Ovary (tissue), 9 donors: ENCODE results near the gene NEDD9. TPM values are rescaled to one million over a fixed set of nuclear protein-coding genes. Genes with fewer than 3 reads are reported as not detected.

Experiments
- DNase-seq, 5 donors: peaks; one replicate each; pipeline ENCODE4 v3.0.0-alpha.2; 2019 to 2020
- H3K27ac ChIP-seq, 2 donors: fragments of 200-600 bp; one replicate each; pipeline versions ENCODE4 v1.5.1 to v1.8.0; 2019 to 2022
- H3K27me3 ChIP-seq: fragments of 200-600 bp; one replicate; pipeline ENCODE4 v1.8.0; 2022
- H3K36me3 ChIP-seq: fragments of 200-600 bp; sonication (generic); one replicate; pipeline ENCODE4 v1.5.1; 2019
- H3K4me1 ChIP-seq: one replicate; pipeline ENCODE4 v1.8.1; 2013; ENCODE audit warnings: mild to moderate bottlenecking, moderate library complexity; ENCODE audit not compliant: insufficient read depth
- H3K4me3 ChIP-seq: fragments of 200-600 bp; sonication (generic); one replicate; pipeline ENCODE4 v1.5.1; 2017
- H3K9me3 ChIP-seq, 2 donors: fragments of 200-600 bp in 1 of 2; sonication (generic) in 1 of 2; one replicate each; pipeline versions ENCODE4 v1.5.1 to v1.8.1; 2013 to 2019; ENCODE audit warnings: mild to moderate bottlenecking in 1 of 2, moderate library complexity in 1 of 2
- EP300 ChIP-seq: sonication (generic); formaldehyde crosslinking; IDR thresholded peaks from one replicate; pipeline ENCODE4 v1.6.1; 2017; ENCODE audit warnings: antibody characterized with exemption
- POLR2A ChIP-seq: fragments of 450-650 bp; IDR thresholded peaks from one replicate; pipeline ENCODE4 v1.6.1; 2017; ENCODE audit warnings: antibody characterized with exemption, mild to moderate bottlenecking, moderate library complexity
- WGBS, 3 donors: extraction: QIAGEN DNeasy Blood & Tissue Kit in 1 of 3; methylation state at CpG; one replicate each; pipeline versions ENCODE4 v1.1.5 to v1.1.7; 2013 to 2017; 5-methylcytosine and 5-hydroxymethylcytosine counted together
- intact Hi-C, 4 donors: fragments of 100-400 bp; cut with DNase I; formaldehyde crosslinking; loops; one replicate each; pipeline versions ENCODE4 v1.11.0 to v1.15.1; 2022 to 2023
- polyA plus RNA-seq, 2 donors: library from polyadenylated mRNA; stranded (reverse); fragments of 200-250 nt in 1 of 2; fragments of 350-450 nt in 1 of 2; fragmentation: Illumina TruSeq in 1 of 2; extraction: RNeasy Lipid Tissue Mini Kit (QIAGEN cat#74804) in 1 of 2; gene quantifications; one replicate each; pipeline ENCODE4 v1.2.3, GENCODE V29; 2013 to 2014
- total RNA-seq, 7 donors: library from RNA; depleted of rRNA in 2 of 7; stranded (reverse); fragments of >200 nt in 2 of 7; fragmentation: NEBNext Ultra II Directional in 3 of 7; extraction: Animal tissue kit (Norgen Biotek cat#: 25700) in 3 of 7; gene quantifications; one replicate each; pipeline versions ENCODE4 v1.1.0 to v1.2.4, GENCODE V29; 2016 to 2023
- TF ChIP-seq, protein P1 (sequence below), 3 donors: fragments of 450-650 bp in 2 of 3; fragments of 200-600 bp in 1 of 3; IDR thresholded peaks; one replicate each; pipeline versions ENCODE4 v1.5.1 to v1.8.0; 2016 to 2022; ENCODE audit warnings: antibody characterized with exemption in 3 of 3, mild to moderate bottlenecking in 1 of 3
- donor health status: DM: no; HTN: no; CAD: no; lungs with moderate emphysema.
- donor health status: DM: no; HTN: no; CAD: no.
- donor health status: Bipolar disorder and iron deficiency.
- donor health status: DM: yes; HTN: yes; CAD: no.
- donor health status: DM: no; HTN: no; CAD: no.
- donor health status: DM: yes; HTN: yes; CAD: no.

The NEDD9 gene
- total and polyA plus RNA-seq, 9 donors = 5.0 to 49.4 (median 13.7) TPM

DNA sequence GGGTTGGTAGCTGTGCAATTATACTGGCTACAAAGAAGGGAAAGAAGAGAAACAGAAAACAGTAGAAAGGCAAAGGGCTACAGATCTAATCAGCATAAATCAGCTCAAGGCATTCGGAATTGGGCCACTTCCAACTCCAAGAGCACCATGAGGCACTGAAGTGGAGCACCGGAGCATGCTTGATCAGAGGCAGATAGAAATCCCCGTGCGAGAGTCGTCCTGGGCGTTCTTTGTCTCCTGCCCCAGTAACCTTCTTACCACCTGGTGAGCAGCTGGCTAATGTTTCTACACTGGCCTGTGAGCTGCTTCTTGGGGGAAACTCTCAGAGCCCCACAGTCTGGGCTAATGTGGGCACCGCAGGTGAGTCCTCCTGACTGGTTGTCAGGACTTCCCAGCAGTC is 16.7 kb downstream of the NEDD9 start:
- H3K36me3 ChIP-seq = no peaks in the 10 kb centered on the region
- H3K9me3 ChIP-seq = no peaks in the 10 kb centered on the region
- no peaks in the 10 kb centered on the region for H3K27me3 ChIP-seq
- no peak overlapping the region for H3K4me3 ChIP-seq
- intact Hi-C loops = no loop called here
- TF ChIP-seq EP300 (no peak), POLR2A (no peak)
- TF ChIP-seq, protein P1, sequence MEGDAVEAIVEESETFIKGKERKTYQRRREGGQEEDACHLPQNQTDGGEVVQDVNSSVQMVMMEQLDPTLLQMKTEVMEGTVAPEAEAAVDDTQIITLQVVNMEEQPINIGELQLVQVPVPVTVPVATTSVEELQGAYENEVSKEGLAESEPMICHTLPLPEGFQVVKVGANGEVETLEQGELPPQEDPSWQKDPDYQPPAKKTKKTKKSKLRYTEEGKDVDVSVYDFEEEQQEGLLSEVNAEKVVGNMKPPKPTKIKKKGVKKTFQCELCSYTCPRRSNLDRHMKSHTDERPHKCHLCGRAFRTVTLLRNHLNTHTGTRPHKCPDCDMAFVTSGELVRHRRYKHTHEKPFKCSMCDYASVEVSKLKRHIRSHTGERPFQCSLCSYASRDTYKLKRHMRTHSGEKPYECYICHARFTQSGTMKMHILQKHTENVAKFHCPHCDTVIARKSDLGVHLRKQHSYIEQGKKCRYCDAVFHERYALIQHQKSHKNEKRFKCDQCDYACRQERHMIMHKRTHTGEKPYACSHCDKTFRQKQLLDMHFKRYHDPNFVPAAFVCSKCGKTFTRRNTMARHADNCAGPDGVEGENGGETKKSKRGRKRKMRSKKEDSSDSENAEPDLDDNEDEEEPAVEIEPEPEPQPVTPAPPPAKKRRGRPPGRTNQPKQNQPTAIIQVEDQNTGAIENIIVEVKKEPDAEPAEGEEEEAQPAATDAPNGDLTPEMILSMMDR (IDR thresholded peaks at IDR 0.05) = no peak
- no peaks in the 10 kb centered on the region for H3K4me1 ChIP-seq
- DNase-seq = no peak
- no peak overlapping the region for H3K27ac ChIP-seq
- 80 to 89% (median 83%) methylated on average over 7 of the region's 7 CpGs for WGBS, 3 donors

DNA sequence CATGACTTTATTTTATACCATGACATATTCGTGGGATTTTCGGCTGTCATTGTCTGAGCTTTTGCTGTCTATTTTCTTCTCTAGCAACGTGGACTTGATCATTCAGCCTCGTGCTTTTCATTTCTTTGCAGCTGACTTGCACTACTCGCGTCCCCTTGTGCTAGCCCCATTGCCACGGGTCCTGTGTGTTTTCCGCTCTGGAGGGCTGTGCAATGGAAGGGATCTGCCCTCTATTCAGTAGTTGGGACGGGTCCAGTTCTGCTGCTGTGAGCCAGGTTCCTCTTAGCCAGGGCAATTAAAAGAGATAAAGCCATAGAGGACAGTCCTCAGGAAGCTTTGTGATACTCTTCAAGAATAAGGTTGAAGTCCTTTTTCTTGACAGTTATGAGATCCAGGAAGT is 17.6 kb downstream of the NEDD9 start:
- Histone ChIP-seq H3K27ac (no peak overlapping the region), H3K4me1 (no peaks in the 10 kb centered on the region), H3K9me3 (no peaks in the 10 kb centered on the region), H3K27me3 (no peaks in the 10 kb centered on the region), H3K4me3 (no peak overlapping the region), H3K36me3 (no peaks in the 10 kb centered on the region)
- no peak for DNase-seq
- 91 to 92% (median 92%) methylated on average over 9 of the region's 9 CpGs for WGBS, 3 donors
- TF ChIP-seq, protein P1 (IDR thresholded peaks at IDR 0.05) = no peak
- TF ChIP-seq EP300 (no peak), POLR2A (no peak)
- intact Hi-C loops = no loop called here

- intact Hi-C loops = no loop called here
- no peaks in the 10 kb centered on the region for H3K36me3 ChIP-seq
- no peak overlapping the region for H3K27ac ChIP-seq
- no peak for DNase-seq
- no peaks in the 10 kb centered on the region for H3K4me1 ChIP-seq
- H3K27me3 ChIP-seq = no peaks in the 10 kb centered on the region
- 81 to 86% (median 85%) methylated on average over 16 of the region's 16 CpGs for WGBS, 3 donors
- no peaks in the 10 kb centered on the region for H3K9me3 ChIP-seq
- no peak overlapping the region for H3K4me3 ChIP-seq
- TF ChIP-seq, protein P1 (IDR thresholded peaks at IDR 0.05) = no peak
- TF ChIP-seq EP300 (no peak), POLR2A (no peak)
Measured at GRCh38 chr6:11214084-11214833, 18.2 kb downstream of the NEDD9 start.

DNA sequence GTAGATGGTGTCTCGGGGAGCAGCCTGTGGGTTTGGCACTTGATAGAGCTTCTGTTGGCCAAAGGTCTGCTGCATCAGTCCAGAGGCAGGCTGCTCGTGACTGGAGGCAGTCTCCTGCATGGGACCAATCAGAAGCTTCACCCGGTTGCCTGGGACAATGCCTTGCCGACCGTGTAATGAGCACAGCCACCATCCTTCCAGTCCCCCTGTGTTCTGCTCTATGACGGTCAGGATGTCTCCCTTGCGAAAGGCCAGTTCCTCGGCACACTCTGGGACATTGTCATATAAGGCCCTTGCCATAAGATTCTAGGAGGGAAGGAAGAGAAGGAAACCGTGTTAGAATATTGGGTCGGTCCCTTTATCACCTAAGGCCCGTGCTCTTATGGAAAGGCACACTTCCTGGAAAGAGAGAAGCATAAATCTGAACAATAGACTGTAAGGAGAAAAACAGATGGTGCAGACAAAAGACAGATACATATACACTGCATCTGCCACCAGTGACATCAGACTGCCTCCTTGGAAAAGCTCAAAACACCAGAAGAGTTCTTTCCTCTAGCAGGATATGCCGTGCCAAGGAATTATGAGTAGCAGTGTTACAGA is 18.9 kb downstream of the NEDD9 start:
- Histone ChIP-seq H3K36me3 (no peaks in the 10 kb centered on the region), H3K9me3 (no peaks in the 10 kb centered on the region), H3K4me1 (no peaks in the 10 kb centered on the region), H3K4me3 (no peak overlapping the region), H3K27me3 (no peaks in the 10 kb centered on the region), H3K27ac (no peak overlapping the region)
- intact Hi-C loops = no loop called here
- no peak for DNase-seq
- WGBS, 3 donors = 80 to 87% (median 87%) methylated on average over 12 of the region's 12 CpGs
- TF ChIP-seq EP300 (no peak), POLR2A (no peak)
- TF ChIP-seq, protein P1 (IDR thresholded peaks at IDR 0.05) = no peak
